ENCODE results near the gene NUP188. TPM values are rescaled to one million over a fixed set of nuclear protein-coding genes. Genes with fewer than 3 reads are reported as not detected.

Gene NUP188
- total RNA-seq, 1 experiment from 2014 or later: 80.9 TPM

DNA sequence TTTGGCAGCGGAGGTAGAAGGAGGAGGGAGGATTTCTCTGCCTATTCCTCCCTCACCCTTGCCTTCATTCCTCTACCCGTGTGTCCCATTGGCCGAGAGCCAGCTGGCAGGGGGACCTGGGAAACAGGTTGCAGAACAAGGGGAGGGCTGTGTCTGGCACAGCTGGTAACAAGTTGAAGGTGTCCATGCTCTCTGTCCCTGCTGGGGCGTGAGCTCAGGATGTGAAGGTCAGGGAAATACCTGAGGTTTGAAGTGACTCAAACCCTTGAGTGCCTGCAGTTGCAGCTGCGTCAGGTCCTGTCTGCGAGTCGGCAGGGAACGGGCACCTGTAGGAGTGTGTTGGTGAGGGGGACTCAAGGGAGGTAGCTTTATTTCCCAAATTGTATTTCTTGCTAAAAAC is 105.1 kb downstream of the NUP188 start:
- Mint-ChIP-seq H3K4me1 (ENCODE audit: low read depth, unreplicated experiment) (no peaks in the 10 kb centered on the region), H3K36me3 (ENCODE audit: insufficient read depth, unreplicated experiment) (peaks cover 42% of the 10 kb centered on the region), H3K9me3 (ENCODE audit: unreplicated experiment) (no peaks in the 10 kb centered on the region), H3K27ac (ENCODE audit: unreplicated experiment) (no peak overlapping the region), H3K4me3 (ENCODE audit: unreplicated experiment) (no peak overlapping the region), H3K27me3 (ENCODE audit: insufficient read depth, unreplicated experiment) (no peaks in the 10 kb centered on the region)
- no peak overlapping the region for H3K4me3 ChIP-seq (ENCODE audit: low read depth, low read length)
- no TSS peak for BruUV-seq (replicated peaks)
- POLR2A ChIA-PET: no interaction called here
- intact Hi-C loops (cut with micrococcal nuclease; ENCODE audit: unreplicated experiment): no loop called here
- CTCF ChIA-PET: no interaction called here
- no peak for DNase-seq
- H3K27me3 ChIP-seq (replicated peaks; ENCODE audit: control insufficient read depth, insufficient read depth, low read length): no peaks in the 10 kb centered on the region
- H3K36me3 ChIP-seq (ENCODE audit: control insufficient read depth, insufficient read depth, low read length): no peaks in the 10 kb centered on the region; the same call in 1 of the 2 replicates
- H3K9me3 ChIP-seq: no peaks in the 10 kb centered on the region
- no peaks in the 10 kb centered on the region for H3K4me1 ChIP-seq
- TF ChIP-seq, protein P1, sequence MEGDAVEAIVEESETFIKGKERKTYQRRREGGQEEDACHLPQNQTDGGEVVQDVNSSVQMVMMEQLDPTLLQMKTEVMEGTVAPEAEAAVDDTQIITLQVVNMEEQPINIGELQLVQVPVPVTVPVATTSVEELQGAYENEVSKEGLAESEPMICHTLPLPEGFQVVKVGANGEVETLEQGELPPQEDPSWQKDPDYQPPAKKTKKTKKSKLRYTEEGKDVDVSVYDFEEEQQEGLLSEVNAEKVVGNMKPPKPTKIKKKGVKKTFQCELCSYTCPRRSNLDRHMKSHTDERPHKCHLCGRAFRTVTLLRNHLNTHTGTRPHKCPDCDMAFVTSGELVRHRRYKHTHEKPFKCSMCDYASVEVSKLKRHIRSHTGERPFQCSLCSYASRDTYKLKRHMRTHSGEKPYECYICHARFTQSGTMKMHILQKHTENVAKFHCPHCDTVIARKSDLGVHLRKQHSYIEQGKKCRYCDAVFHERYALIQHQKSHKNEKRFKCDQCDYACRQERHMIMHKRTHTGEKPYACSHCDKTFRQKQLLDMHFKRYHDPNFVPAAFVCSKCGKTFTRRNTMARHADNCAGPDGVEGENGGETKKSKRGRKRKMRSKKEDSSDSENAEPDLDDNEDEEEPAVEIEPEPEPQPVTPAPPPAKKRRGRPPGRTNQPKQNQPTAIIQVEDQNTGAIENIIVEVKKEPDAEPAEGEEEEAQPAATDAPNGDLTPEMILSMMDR (IDR thresholded peaks at IDR 0.05; ENCODE audit: insufficient read depth in 1 of 2, low read depth in 1 of 2, low read length in 1 of 2, severe bottlenecking in 1 of 2, unreplicated experiment in 1 of 2): no peak

DNA sequence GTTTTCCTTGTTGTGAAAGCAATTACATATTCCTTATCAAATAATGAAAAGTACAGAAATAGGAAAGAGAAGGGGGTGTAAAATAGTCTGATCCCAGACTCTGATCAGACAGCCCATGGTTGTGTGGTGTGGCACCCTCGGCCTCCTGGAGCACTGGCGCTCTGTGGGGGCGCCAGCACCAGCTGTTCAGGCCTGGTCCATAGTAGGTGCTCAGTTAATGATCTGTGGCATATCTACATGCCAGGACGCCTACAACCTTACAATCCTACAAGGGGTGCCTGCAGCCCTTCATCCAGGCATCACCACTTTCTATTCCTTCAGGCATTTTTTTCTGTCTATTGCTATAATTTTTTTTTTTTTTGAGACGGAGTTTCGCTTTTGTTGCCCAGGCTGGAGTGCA is 105.5 kb downstream of the NUP188 start:
- Histone ChIP-seq H3K27me3 (replicated peaks; ENCODE audit: control insufficient read depth, insufficient read depth, low read length) (no peaks in the 10 kb centered on the region), H3K4me1 (no peaks in the 10 kb centered on the region), H3K4me3 (ENCODE audit: low read depth, low read length) (no peak overlapping the region), H3K9me3 (no peaks in the 10 kb centered on the region), H3K36me3 (ENCODE audit: control insufficient read depth, insufficient read depth, low read length) (no peaks in the 10 kb centered on the region; the same call in 1 of the 2 replicates)
- intact Hi-C loops (cut with micrococcal nuclease; ENCODE audit: unreplicated experiment): no loop called here
- TF ChIP-seq, protein P1 (IDR thresholded peaks at IDR 0.05; ENCODE audit: insufficient read depth in 1 of 2, low read depth in 1 of 2, low read length in 1 of 2, severe bottlenecking in 1 of 2, unreplicated experiment in 1 of 2): no peak
- ChIA-PET POLR2A (no interaction called here), CTCF (no interaction called here)
- DNase-seq: no peak
- H3K27me3 Mint-ChIP-seq (ENCODE audit: insufficient read depth, unreplicated experiment): no peaks in the 10 kb centered on the region
- H3K27ac Mint-ChIP-seq (ENCODE audit: unreplicated experiment): no peak overlapping the region
- H3K4me1 Mint-ChIP-seq (ENCODE audit: low read depth, unreplicated experiment): no peaks in the 10 kb centered on the region
- H3K4me3 Mint-ChIP-seq (ENCODE audit: unreplicated experiment): no peak overlapping the region
- peaks cover 43% of the 10 kb centered on the region for H3K36me3 Mint-ChIP-seq (ENCODE audit: insufficient read depth, unreplicated experiment)
- no peaks in the 10 kb centered on the region for H3K9me3 Mint-ChIP-seq (ENCODE audit: unreplicated experiment)
- no TSS peak for BruUV-seq (replicated peaks)

DNA sequence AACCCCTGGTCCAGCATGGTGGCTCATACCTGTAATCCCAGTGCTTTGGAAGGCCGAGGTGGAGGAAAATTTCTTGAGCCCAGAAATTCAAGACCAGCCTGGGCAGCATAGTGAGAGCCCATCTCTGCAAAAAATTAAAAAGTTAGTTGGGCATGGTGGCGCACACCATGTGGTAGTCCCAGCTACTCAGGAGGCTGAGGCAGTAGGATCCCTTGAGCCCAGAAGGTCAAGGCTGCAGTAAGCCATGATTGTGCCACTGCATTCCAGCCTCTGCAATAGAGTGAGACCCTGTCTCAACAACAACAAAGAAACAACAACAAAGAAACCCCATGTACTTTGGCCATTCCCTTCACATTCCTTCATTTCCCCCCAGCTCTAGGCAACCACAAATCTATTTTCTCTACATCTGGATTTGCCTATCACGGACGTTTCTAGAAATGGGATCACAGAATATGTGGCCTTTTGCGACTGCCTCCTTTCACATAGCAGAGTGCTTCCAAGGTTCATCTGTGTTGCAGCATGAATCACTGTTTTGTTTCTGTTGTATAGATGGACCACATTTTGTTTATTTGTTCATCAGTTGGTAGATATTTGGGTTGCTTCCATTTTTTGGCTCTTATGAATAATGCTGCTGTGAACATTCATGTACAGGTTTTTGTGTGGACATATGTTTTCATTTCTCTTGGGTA is 106.8 kb downstream of the NUP188 start:
- ChIA-PET CTCF (interaction anchor here (0.5 kb wide), 1 partner anchor 26 kb away, joined by 6 read pairs; the partner anchor contains the start of gene SH3GLB2), POLR2A (no interaction called here)
- H3K27ac Mint-ChIP-seq (ENCODE audit: unreplicated experiment): no peak overlapping the region
- Histone ChIP-seq H3K36me3 (ENCODE audit: control insufficient read depth, insufficient read depth, low read length) (no peaks in the 10 kb centered on the region; the same call in 1 of the 2 replicates), H3K27me3 (replicated peaks; ENCODE audit: control insufficient read depth, insufficient read depth, low read length) (no peaks in the 10 kb centered on the region), H3K4me3 (ENCODE audit: low read depth, low read length) (no peak overlapping the region), H3K4me1 (no peaks in the 10 kb centered on the region), H3K9me3 (no peaks in the 10 kb centered on the region)
- peaks cover 44% of the 10 kb centered on the region for H3K36me3 Mint-ChIP-seq (ENCODE audit: insufficient read depth, unreplicated experiment)
- no peak for DNase-seq
- no TSS peak for BruUV-seq (replicated peaks)
- H3K27me3 Mint-ChIP-seq (ENCODE audit: insufficient read depth, unreplicated experiment): no peaks in the 10 kb centered on the region
- H3K9me3 Mint-ChIP-seq (ENCODE audit: unreplicated experiment): no peaks in the 10 kb centered on the region
- no peak overlapping the region for H3K4me3 Mint-ChIP-seq (ENCODE audit: unreplicated experiment)
- intact Hi-C loops (cut with micrococcal nuclease; ENCODE audit: unreplicated experiment): no loop called here
- no peaks in the 10 kb centered on the region for H3K4me1 Mint-ChIP-seq (ENCODE audit: low read depth, unreplicated experiment)
- TF ChIP-seq, protein P1 (IDR thresholded peaks at IDR 0.05; ENCODE audit: insufficient read depth in 1 of 2, low read depth in 1 of 2, low read length in 1 of 2, severe bottlenecking in 1 of 2, unreplicated experiment in 1 of 2): no peak

Other genes starting within 250 kb of the NUP188 start
- 1.6 and 2.1 TPM in 2 replicates for gene PKN3, start 245.2 kb upstream of the NUP188 start, total RNA-seq (2022)
- gene ZDHHC12, start 223.6 kb upstream of the NUP188 start, total RNA-seq (2022): 71.0 and 73.7 TPM in 2 replicates
- gene ZER1, start 175.8 kb upstream of the NUP188 start, total RNA-seq (2022): 21.7 and 28.6 TPM in 2 replicates
- gene TBC1D13, start 160.4 kb upstream of the NUP188 start, total RNA-seq (2022): 35.6 and 39.9 TPM in 2 replicates
- 25.9 and 30.0 TPM in 2 replicates for gene ENDOG, start 129.2 kb upstream of the NUP188 start, total RNA-seq (2022)
- gene SPOUT1, start 117.9 kb upstream of the NUP188 start, total RNA-seq (2022): 76.2 and 88.0 TPM in 2 replicates
- 6.9 and 7.8 TPM in 2 replicates for gene KYAT1, start 65.7 kb upstream of the NUP188 start, total RNA-seq (2022)
- gene LRRC8A, start 65.6 kb upstream of the NUP188 start, total RNA-seq (2022): 21.9 and 22.4 TPM in 2 replicates
- gene PHYHD1, start 26.7 kb upstream of the NUP188 start, total RNA-seq (2022): 0.59 and 0.63 TPM in 2 replicates
- 25.9 and 27.2 TPM in 2 replicates for gene DOLK, start 96 bp upstream of the NUP188 start, total RNA-seq (2022)
- gene SH3GLB2, start 80.6 kb downstream of the NUP188 start, total RNA-seq (2022): 64.2 and 66.7 TPM in 2 replicates
- 25.1 and 34.8 TPM in 2 replicates for gene MIGA2, start 88.9 kb downstream of the NUP188 start, total RNA-seq (2022)
- gene DOLPP1, start 133.4 kb downstream of the NUP188 start, total RNA-seq (2022): 44.7 and 45.1 TPM in 2 replicates
- 16.2 and 20.7 TPM in 2 replicates for gene CRAT, start 163.1 kb downstream of the NUP188 start, total RNA-seq (2022)
- 100 and 107 TPM in 2 replicates for gene PTPA, start 163.7 kb downstream of the NUP188 start, total RNA-seq (2022)
- 3.9 and 4.1 TPM in 2 replicates for gene IER5L, start 230.6 kb downstream of the NUP188 start, total RNA-seq (2022)